ENCODE data around the gene RALA. TPM values are rescaled to one million over a fixed set of nuclear protein-coding genes. Genes with fewer than 3 reads are reported as not detected.
"Not testable (repeated sequence)": the region's sequence is repeated elsewhere in the genome, so short reads cannot be mapped to it uniquely, and the experiment has no call there.

Gene RALA
- total and polyA plus RNA-seq, 10 of the 15 experiments (the other 5 are each of a cell fraction or from before 2014, with no cell fraction given): 7.5 to 53.3 (median 23.1) TPM

- ChIA-PET SMC1A (ENCODE audit: uncharacterized antibody, unreplicated experiment) (interaction anchor here (1.1 kb wide), 1 partner anchor 173 kb away, joined by 3 read pairs; no protein-coding TSS in a partner anchor), CTCF (interaction anchor here (0.8 to 1.1 kb wide), 2 partner anchors 173 to 176 kb away, joined by 3 read pairs; no protein-coding TSS in a partner anchor)
- H3K27ac ChIP-seq (ENCODE audit: control insufficient read depth, insufficient read depth); POLR2A ChIA-PET; DNase-seq (ENCODE audit: low read depth, low spot score); H3K36me3 ChIP-seq (ENCODE audit: control insufficient read depth in 2 of 2, insufficient read depth in 2 of 2, low read length in 1 of 2); ATAC-seq; H4K20me1 ChIP-seq (ENCODE audit: control insufficient read depth, insufficient read depth); H3K27me3 ChIP-seq (replicated peaks in 1 of 2; ENCODE audit: control insufficient read depth in 2 of 2, insufficient read depth in 2 of 2, low read length in 1 of 2); BruUV-seq (replicated peaks); RAD21 ChIA-PET (ENCODE audit: unreplicated experiment); intact Hi-C loops (cut with micrococcal nuclease; ENCODE audit: unreplicated experiment); H3K4me2 ChIP-seq (ENCODE audit: control insufficient read depth, insufficient read depth); H2AFZ ChIP-seq (ENCODE audit: control insufficient read depth, low read depth, low read length); H3K9me3 ChIP-seq (replicated peaks; ENCODE audit: control insufficient read depth, insufficient read depth, low read length); H3K4me3 ChIP-seq; H3K4me1 ChIP-seq (ENCODE audit: control insufficient read depth, insufficient read depth, low read length); H3K79me2 ChIP-seq (ENCODE audit: control insufficient read depth, insufficient read depth, low read length); H3K9ac ChIP-seq (ENCODE audit: control insufficient read depth, insufficient read depth, low read length); FAIRE-seq; in situ Hi-C loops (cut with MboI): not testable (repeated sequence)
- WGBS (ENCODE audit: insufficient coverage, insufficient replicate concordance, low lambda C conversion rate, missing lambda C conversion rate): 99% methylated on average over 5 of the region's 5 CpGs
- peak; percentile 71 for TF ChIP-seq NFYB (IDR thresholded peaks at IDR 0.05; ENCODE audit: insufficient read depth, low read depth, low read length)
Observed at GRCh38 chr7:39753237-39753636, 129.9 kb downstream of the RALA start.

- Histone ChIP-seq H3K9ac (ENCODE audit: control insufficient read depth, insufficient read depth, low read length) (no peak overlapping the region), H3K27me3 (replicated peaks in 1 of 2; ENCODE audit: control insufficient read depth in 2 of 2, insufficient read depth in 2 of 2, low read length in 1 of 2) (no peaks in the 10 kb centered on the region), H3K4me3 (no peak overlapping the region), H3K4me2 (ENCODE audit: control insufficient read depth, insufficient read depth) (no peak overlapping the region), H2AFZ (ENCODE audit: control insufficient read depth, low read depth, low read length) (no peak overlapping the region), H3K79me2 (ENCODE audit: control insufficient read depth, insufficient read depth, low read length) (no peaks in the 10 kb centered on the region; the same call in 1 of the 2 replicates), H3K36me3 (ENCODE audit: control insufficient read depth in 2 of 2, insufficient read depth in 2 of 2, low read length in 1 of 2) (no peaks in the 10 kb centered on the region), H3K27ac (ENCODE audit: control insufficient read depth, insufficient read depth) (no peak overlapping the region), H4K20me1 (ENCODE audit: control insufficient read depth, insufficient read depth) (no peaks in the 10 kb centered on the region), H3K4me1 (ENCODE audit: control insufficient read depth, insufficient read depth, low read length) (peaks cover 3% of the 10 kb centered on the region), H3K9me3 (replicated peaks; ENCODE audit: control insufficient read depth, insufficient read depth, low read length) (no peaks in the 10 kb centered on the region; the same call in 2 of the 3 replicates)
- intact Hi-C loops (cut with micrococcal nuclease; ENCODE audit: unreplicated experiment) (no loop called here), in situ Hi-C loops (cut with MboI) (no loop called here)
- DNase-seq (ENCODE audit: low read depth, low spot score): no peak
- WGBS (ENCODE audit: insufficient coverage, insufficient replicate concordance, low lambda C conversion rate, missing lambda C conversion rate): 98% methylated on average over 29 of the region's 29 CpGs
- RAD21 ChIA-PET (ENCODE audit: unreplicated experiment): no interaction called here
- SMC1A ChIA-PET (ENCODE audit: uncharacterized antibody, unreplicated experiment): interaction anchor here (1.1 kb wide), 1 partner anchor 174 kb away, joined by 3 read pairs; no protein-coding TSS in a partner anchor
- no peak for FAIRE-seq
- POLR2A ChIA-PET: no interaction called here
- CTCF ChIA-PET: interaction anchor here (0.8 to 1.1 kb wide), 2 partner anchors 173 to 176 kb away, joined by 3 read pairs; no protein-coding TSS in a partner anchor
- BruUV-seq (replicated peaks): no TSS peak
- TF ChIP-seq SMAD5 (IDR thresholded peaks at IDR 0.05; ENCODE audit: low read depth) (no peak), SREBF2 (IDR thresholded peaks at IDR 0.05; ENCODE audit: low read length) (no peak), CREB1 (IDR thresholded peaks at IDR 0.05; ENCODE audit: low read depth) (no peak), BRCA1 (IDR thresholded peaks at IDR 0.05; ENCODE audit: low read depth, low read length) (no peak), PAX8 (IDR thresholded peaks at IDR 0.05) (no peak), ZNF384 (IDR thresholded peaks at IDR 0.05; ENCODE audit: borderline replicate concordance, low read depth, low read length) (no peak), PBX3 (IDR thresholded peaks at IDR 0.05; ENCODE audit: insufficient replicate concordance, low read depth, low read length) (no peak), BCL11A (IDR thresholded peaks at IDR 0.05; ENCODE audit: low read depth, low read length) (no peak), NFYA (IDR thresholded peaks at IDR 0.05; ENCODE audit: borderline replicate concordance, low read depth, low read length) (no peak), IRF3 (IDR thresholded peaks at IDR 0.05) (no peak), IKZF2 (IDR thresholded peaks at IDR 0.05) (no peak)
- ATAC-seq: no peak
Observed at GRCh38 chr7:39753823-39754325, 130.5 kb downstream of the RALA start.
